Natural killer cell (primary cell): ENCODE measurements around the gene LAD1. TPM values are rescaled to one million over a fixed set of nuclear protein-coding genes. Genes with fewer than 3 reads are reported as not detected.

ENCODE experiments used
- ATAC-seq, 3 donors: fragments of 150-1000 bp in 2 of 3; fragments of 200-7000 bp in 1 of 3; cut with Tn5 transposase; 1 replicate in 1 of 3; 2 replicates in 2 of 3; pipeline ENCODE4 v1.10.0; 2021; ENCODE audit warnings: mild to moderate bottlenecking in 2 of 3, moderate library complexity in 2 of 3
- DNase-seq, 2 donors: peaks; one replicate each; pipeline versions ENCODE4 v3.0.0 to v3.0.0-alpha.2; 2013 to 2021; ENCODE audit warnings: mixed read lengths in 1 of 2
- H3K27ac ChIP-seq: one replicate; pipeline ENCODE4 v1.5.1; 2013; ENCODE audit warnings: mild to moderate bottlenecking, low read length
- H3K27me3 ChIP-seq: one replicate; pipeline ENCODE4 v1.6.1; 2013; ENCODE audit warnings: low read length; ENCODE audit not compliant: control insufficient read depth, insufficient read depth
- H3K36me3 ChIP-seq: one replicate; pipeline ENCODE4 v1.6.1; 2013; ENCODE audit warnings: low read length; ENCODE audit not compliant: control insufficient read depth, insufficient read depth
- H3K4me1 ChIP-seq: one replicate; pipeline ENCODE4 v1.6.1; 2013; ENCODE audit warnings: low read length; ENCODE audit not compliant: control insufficient read depth, insufficient read depth
- H3K4me3 ChIP-seq: one replicate; pipeline ENCODE4 v1.5.1; 2013; ENCODE audit warnings: low read length
- H3K9me3 ChIP-seq: one replicate; pipeline ENCODE4 v1.6.1; 2013; ENCODE audit warnings: low read length; ENCODE audit not compliant: control insufficient read depth, insufficient read depth
- H3K27ac Mint-ChIP-seq, 2 donors: one replicate each; pipeline ENCODE4 v1.8.0; 2022; ENCODE audit warnings: mild to moderate bottlenecking in 2 of 2, mixed read lengths in 2 of 2, moderate library complexity in 1 of 2
- H3K27me3 Mint-ChIP-seq, 2 donors: one replicate each; pipeline ENCODE4 v1.8.0; 2022; ENCODE audit warnings: low read depth in 2 of 2, mixed read lengths in 2 of 2
- H3K36me3 Mint-ChIP-seq: one replicate; pipeline ENCODE4 v1.8.0; 2022; ENCODE audit warnings: mixed read lengths
- H3K4me1 Mint-ChIP-seq, 2 donors: one replicate each; pipeline ENCODE4 v1.8.0; 2022; ENCODE audit warnings: mixed read lengths in 2 of 2
- H3K4me3 Mint-ChIP-seq: one replicate; pipeline ENCODE4 v1.8.0; 2022; ENCODE audit warnings: mild to moderate bottlenecking, moderate library complexity, mixed read lengths
- H3K9me3 Mint-ChIP-seq, 2 donors: one replicate each; pipeline ENCODE4 v1.8.0; 2022; ENCODE audit warnings: mixed read lengths in 2 of 2
- CTCF ChIP-seq: fragments of 200-600 bp; IDR thresholded peaks from one replicate; pipeline ENCODE4 v1.8.0; 2022; ENCODE audit warnings: antibody characterized with exemption
- WGBS: methylation state at CpG from one replicate; pipeline ENCODE4 v1.1.7; 2013; ENCODE audit warnings: missing lambda C conversion rate; ENCODE audit not compliant: insufficient coverage; 5-methylcytosine and 5-hydroxymethylcytosine counted together
- intact Hi-C: fragments of 100-400 bp; cut with micrococcal nuclease; formaldehyde crosslinking; loops from one replicate; pipeline ENCODE4 v1.14.2; 2022
- total RNA-seq, 4 donors: library from RNA; stranded (reverse); fragments of 120-200 nt in 1 of 4; gene quantifications; one replicate each; pipeline versions ENCODE4 v1.2.3 to v1.2.4, GENCODE V29; 2013 to 2022

LAD1 gene
- total RNA-seq, 3 donors from 2014 or later (not counting 1 experiment from before 2014, with no cell fraction given) = 0.68 TPM; not detected in 2

GRCh38 chr1:201409440-201409839, 10.3 kb upstream of the LAD1 start:
- intact Hi-C loops = no loop called here
- H3K4me3 Mint-ChIP-seq = no peak overlapping the region
- no peak for TF ChIP-seq CTCF
- no peak overlapping the region for H3K27ac Mint-ChIP-seq
- no peaks in the 10 kb centered on the region for H3K9me3 Mint-ChIP-seq
- H3K27me3 Mint-ChIP-seq = peaks cover 0 to 3% of the 10 kb centered on the region in 2 donors
- H3K27ac ChIP-seq = no peak overlapping the region
- no peaks in the 10 kb centered on the region for H3K9me3 ChIP-seq
- no peaks in the 10 kb centered on the region for H3K27me3 ChIP-seq
- no peaks in the 10 kb centered on the region for H3K36me3 ChIP-seq
- H3K4me1 ChIP-seq = no peaks in the 10 kb centered on the region
- no peaks in the 10 kb centered on the region for H3K36me3 Mint-ChIP-seq
- WGBS = 90% methylated on average over 8 of the region's 8 CpGs
- no peak overlapping the region for H3K4me3 ChIP-seq
- peaks cover 0 to 13% of the 10 kb centered on the region in 2 donors for H3K4me1 Mint-ChIP-seq
- ATAC-seq (no peak), DNase-seq (no peak)

- H3K27me3 Mint-ChIP-seq = peaks cover 0 to 3% of the 10 kb centered on the region in 2 donors
- no peaks in the 10 kb centered on the region for H3K36me3 Mint-ChIP-seq
- Histone ChIP-seq H3K4me1 (no peaks in the 10 kb centered on the region), H3K4me3 (no peak overlapping the region), H3K36me3 (no peaks in the 10 kb centered on the region), H3K27me3 (no peaks in the 10 kb centered on the region), H3K9me3 (no peaks in the 10 kb centered on the region), H3K27ac (no peak overlapping the region)
- no peak overlapping the region for H3K27ac Mint-ChIP-seq
- intact Hi-C loops = no loop called here
- TF ChIP-seq CTCF = no peak
- H3K9me3 Mint-ChIP-seq = no peaks in the 10 kb centered on the region
- H3K4me3 Mint-ChIP-seq = no peak overlapping the region
- H3K4me1 Mint-ChIP-seq = peaks cover 0 to 13% of the 10 kb centered on the region in 2 donors
- WGBS = 70% methylated on average over 2 of the region's 3 CpGs
- no peak for DNase-seq
- ATAC-seq = no peak
Observed at GRCh38 chr1:201408834-201409200, 9.7 kb upstream of the LAD1 start.

- peaks cover 0 to 3% of the 10 kb centered on the region in 2 donors for H3K27me3 Mint-ChIP-seq
- WGBS = 42% methylated on average over 11 of the region's 11 CpGs
Observed at GRCh38 chr1:201408176-201408833, 9.2 kb upstream of the LAD1 start.

More at GRCh38 chr1:201408176-201408833, 9.2 kb upstream of the LAD1 start:
- Histone ChIP-seq H3K27me3 (no peaks in the 10 kb centered on the region), H3K9me3 (no peaks in the 10 kb centered on the region), H3K36me3 (no peaks in the 10 kb centered on the region), H3K27ac (no peak overlapping the region), H3K4me3 (no peak overlapping the region), H3K4me1 (no peaks in the 10 kb centered on the region)
- H3K4me3 Mint-ChIP-seq = no peak overlapping the region
- H3K4me1 Mint-ChIP-seq = peaks cover 0 to 13% of the 10 kb centered on the region in 2 donors
- H3K36me3 Mint-ChIP-seq = no peaks in the 10 kb centered on the region
- DNase-seq (peak; percentile 68 to 78), ATAC-seq (peak; percentile 51 to 91 (median 77))
- no peaks in the 10 kb centered on the region for H3K9me3 Mint-ChIP-seq
- H3K27ac Mint-ChIP-seq = no peak overlapping the region
- peak; percentile 91 for TF ChIP-seq CTCF
- intact Hi-C loops = no loop called here
